NOMO-1 (cell line): ENCODE data around the gene CYS1.

Source experiments
- DNase-seq, 2 experiments: peaks; one replicate each; lab custom pipeline; 2025; ENCODE audit not compliant: unreplicated experiment in 2 of 2; lab: John Stamatoyannopoulos, UW

CYS1 gene

GRCh38 chr2:10052216-10052615 lies 28.0 kb downstream of the CYS1 start:
- no peak for DNase-seq

- peak; percentile 16 to 65 for DNase-seq
These were observed 31.6 kb downstream of the CYS1 start for GRCh38 chr2:10048501-10049171.

- DNase-seq = no peak
These were observed 32.4 kb downstream of the CYS1 start for GRCh38 chr2:10047616-10048500.

GRCh38 chr2:10046931-10047330 lies 33.3 kb downstream of the CYS1 start:
- no peak for DNase-seq

- DNase-seq = no peak
These were observed 34.5 kb downstream of the CYS1 start for GRCh38 chr2:10045561-10046355.

GRCh38 chr2:10043906-10044601 lies 36.2 kb downstream of the CYS1 start:
- peak; percentile 88 to 97 for DNase-seq

- DNase-seq = peak; percentile 93 to 97
These were observed 36.8 kb downstream of the CYS1 start, which contains the start of gene KLF11 for GRCh38 chr2:10043256-10043905. TSS of gene KLF11 (plus strand) at chr2:10043550. CDS start at chr2:10043717, 167 bp downstream.

GRCh38 chr2:10042301-10043161 lies 37.7 kb downstream of the CYS1 start:
- peak; percentile 72 to 85 for DNase-seq

- no peak for DNase-seq
These were observed 38.5 kb downstream of the CYS1 start for GRCh38 chr2:10041711-10042110.

- DNase-seq = no peak
These were observed 40.4 kb downstream of the CYS1 start for GRCh38 chr2:10039658-10040410.

GRCh38 chr2:10038716-10039115 lies 41.5 kb downstream of the CYS1 start:
- no peak for DNase-seq

GRCh38 chr2:10038123-10038522 lies 42.1 kb downstream of the CYS1 start:
- DNase-seq = no peak

- DNase-seq = no peak
These were observed 43.9 kb downstream of the CYS1 start for GRCh38 chr2:10036095-10036884.

- no peak for DNase-seq
These were observed 44.6 kb downstream of the CYS1 start for GRCh38 chr2:10035633-10036032.

GRCh38 chr2:10035053-10035422 lies 45.2 kb downstream of the CYS1 start:
- DNase-seq = no peak

GRCh38 chr2:10034333-10035052 lies 45.7 kb downstream of the CYS1 start:
- no peak for DNase-seq
